ENCODE results near the gene BRD1. TPM values are rescaled to one million over a fixed set of nuclear protein-coding genes. Genes with fewer than 3 reads are reported as not detected.
A peak's percentile ranks its signal among the peaks of the same experiment; 100 is the strongest.

The BRD1 gene
- total and polyA plus RNA-seq, 8 donors = 27.4 to 50.3 (median 37.9) TPM

DNA sequence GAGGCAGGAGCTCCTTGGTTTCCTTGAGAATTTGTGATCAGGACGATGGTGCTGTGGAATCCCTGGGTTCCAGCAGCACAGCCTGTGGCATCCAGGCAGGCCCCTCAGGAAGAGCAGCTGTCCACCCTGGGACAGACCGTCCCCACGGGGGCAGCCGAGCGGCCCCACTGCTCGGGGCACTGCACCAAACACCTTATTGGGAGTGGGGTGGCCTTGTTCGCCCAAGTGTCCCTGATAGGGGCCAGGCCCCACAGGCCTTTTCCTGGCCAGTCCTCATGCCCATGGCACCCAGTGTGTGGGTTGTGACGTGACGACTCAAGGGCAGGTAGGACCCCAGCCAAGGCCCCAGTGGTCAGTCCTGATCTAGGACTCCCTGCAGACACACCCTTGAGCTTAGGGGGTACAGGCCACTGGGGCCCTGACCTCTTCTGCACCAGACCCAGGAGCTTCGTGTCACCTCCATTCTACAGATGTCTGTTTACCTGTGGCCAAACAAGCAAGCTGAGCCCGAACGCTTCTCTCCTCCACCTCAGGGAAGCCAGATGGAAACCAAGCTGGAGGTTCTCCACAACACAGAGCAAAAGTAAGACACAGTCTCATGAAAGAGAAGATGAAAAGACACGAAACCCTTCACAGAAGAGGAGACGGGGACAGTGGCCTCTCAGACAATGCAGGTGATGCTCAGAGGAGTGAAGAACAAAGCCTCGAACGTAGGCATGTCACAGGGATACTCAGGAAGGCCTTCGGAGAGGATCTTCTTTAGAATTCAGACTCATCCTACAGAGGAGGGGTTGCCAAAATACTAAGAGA lies 1.6 kb upstream of the BRD1 start:
- Histone ChIP-seq H3K4me1 (peaks cover 18 to 36% of the 10 kb centered on the region in 2 donors), H3K36me3 (peaks cover 0 to 5% of the 10 kb centered on the region in 2 donors), H3K27ac (no peak overlapping the region), H3K9me3 (no peaks in the 10 kb centered on the region), H3K4me3 (no peak overlapping the region), H3K27me3 (no peaks in the 10 kb centered on the region)
- ATAC-seq = no peak
- intact Hi-C loops (cut with DNase I) = no loop called here
- peak in 1 of 4 donors; percentile 41 for DNase-seq
- TF ChIP-seq, protein P1, sequence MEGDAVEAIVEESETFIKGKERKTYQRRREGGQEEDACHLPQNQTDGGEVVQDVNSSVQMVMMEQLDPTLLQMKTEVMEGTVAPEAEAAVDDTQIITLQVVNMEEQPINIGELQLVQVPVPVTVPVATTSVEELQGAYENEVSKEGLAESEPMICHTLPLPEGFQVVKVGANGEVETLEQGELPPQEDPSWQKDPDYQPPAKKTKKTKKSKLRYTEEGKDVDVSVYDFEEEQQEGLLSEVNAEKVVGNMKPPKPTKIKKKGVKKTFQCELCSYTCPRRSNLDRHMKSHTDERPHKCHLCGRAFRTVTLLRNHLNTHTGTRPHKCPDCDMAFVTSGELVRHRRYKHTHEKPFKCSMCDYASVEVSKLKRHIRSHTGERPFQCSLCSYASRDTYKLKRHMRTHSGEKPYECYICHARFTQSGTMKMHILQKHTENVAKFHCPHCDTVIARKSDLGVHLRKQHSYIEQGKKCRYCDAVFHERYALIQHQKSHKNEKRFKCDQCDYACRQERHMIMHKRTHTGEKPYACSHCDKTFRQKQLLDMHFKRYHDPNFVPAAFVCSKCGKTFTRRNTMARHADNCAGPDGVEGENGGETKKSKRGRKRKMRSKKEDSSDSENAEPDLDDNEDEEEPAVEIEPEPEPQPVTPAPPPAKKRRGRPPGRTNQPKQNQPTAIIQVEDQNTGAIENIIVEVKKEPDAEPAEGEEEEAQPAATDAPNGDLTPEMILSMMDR (IDR thresholded peaks at IDR 0.05) = no peak

DNA sequence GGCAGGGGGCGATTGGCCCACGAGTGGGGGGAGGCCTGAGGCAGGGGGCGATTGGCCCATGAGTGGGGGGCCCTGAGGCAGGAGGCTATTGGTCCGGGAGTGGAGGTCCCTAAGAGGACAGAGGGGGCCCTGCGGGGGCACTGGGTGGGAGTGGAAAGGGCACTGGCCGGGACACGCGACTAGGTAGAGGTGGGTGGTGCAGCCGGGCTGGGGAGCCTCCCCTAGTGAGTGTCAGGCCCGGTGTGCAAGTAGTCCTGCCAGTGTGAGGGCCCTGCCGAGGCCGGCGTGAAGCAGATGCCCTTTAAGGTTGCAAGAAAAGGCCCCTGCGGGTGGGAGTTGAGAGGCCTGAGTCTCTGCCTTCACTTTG lies 909 bp upstream of the BRD1 start:
- no peaks in the 10 kb centered on the region for H3K9me3 ChIP-seq
- TF ChIP-seq, protein P1 (IDR thresholded peaks at IDR 0.05) = no peak
- ATAC-seq (no peak), DNase-seq (peak in 1 of 4 donors; percentile 76)
- H3K4me3 ChIP-seq = no peak overlapping the region
- H3K27me3 ChIP-seq = no peaks in the 10 kb centered on the region
- peaks cover 18 to 30% of the 10 kb centered on the region in 2 donors for H3K4me1 ChIP-seq
- H3K36me3 ChIP-seq = peaks cover 0 to 11% of the 10 kb centered on the region in 2 donors
- intact Hi-C loops (cut with DNase I) = no loop called here
- H3K27ac ChIP-seq = no peak overlapping the region

DNA sequence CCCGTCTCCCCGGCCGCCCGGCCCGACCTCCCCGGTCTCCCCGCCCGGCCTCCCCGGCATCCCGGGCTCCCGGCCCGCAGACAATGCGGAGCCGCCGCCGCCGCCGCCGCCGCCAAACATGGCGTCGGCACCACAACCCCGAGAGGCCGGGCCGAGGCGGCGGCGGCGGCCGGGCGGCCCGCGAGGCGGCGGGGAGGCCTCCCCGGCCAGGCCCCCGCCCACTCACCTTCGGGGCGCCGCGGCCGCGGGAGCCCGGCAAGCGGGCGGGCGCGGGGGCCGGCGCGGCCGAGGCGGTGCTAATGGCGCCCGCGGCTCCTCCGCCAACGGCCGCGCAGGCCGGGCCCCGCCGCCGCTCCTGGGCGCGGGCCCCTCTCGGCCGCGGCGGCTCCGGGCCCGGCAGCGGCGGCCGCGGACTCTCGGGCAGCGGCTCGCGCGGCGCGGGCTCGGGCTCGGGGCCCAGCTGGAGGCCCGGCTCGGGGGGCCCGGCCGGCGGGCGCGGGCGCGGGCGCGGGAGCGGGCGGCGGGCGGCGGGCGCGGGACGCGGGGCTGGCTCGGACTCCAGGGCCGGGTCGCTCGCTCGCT lies 311 bp downstream of the BRD1 start:
- DNase-seq (no peak), ATAC-seq (peak; percentile 3)
- Histone ChIP-seq H3K9me3 (no peaks in the 10 kb centered on the region), H3K36me3 (peaks cover 0 to 24% of the 10 kb centered on the region in 2 donors), H3K4me3 (peak overlapping the region; percentile 55 to 86), H3K27ac (peak overlapping the region; percentile 74 to 81), H3K4me1 (peaks cover 18 to 33% of the 10 kb centered on the region in 2 donors), H3K27me3 (no peaks in the 10 kb centered on the region)
- intact Hi-C loops (cut with DNase I) = no loop called here
- TF ChIP-seq, protein P1 (IDR thresholded peaks at IDR 0.05) = no peak

DNA sequence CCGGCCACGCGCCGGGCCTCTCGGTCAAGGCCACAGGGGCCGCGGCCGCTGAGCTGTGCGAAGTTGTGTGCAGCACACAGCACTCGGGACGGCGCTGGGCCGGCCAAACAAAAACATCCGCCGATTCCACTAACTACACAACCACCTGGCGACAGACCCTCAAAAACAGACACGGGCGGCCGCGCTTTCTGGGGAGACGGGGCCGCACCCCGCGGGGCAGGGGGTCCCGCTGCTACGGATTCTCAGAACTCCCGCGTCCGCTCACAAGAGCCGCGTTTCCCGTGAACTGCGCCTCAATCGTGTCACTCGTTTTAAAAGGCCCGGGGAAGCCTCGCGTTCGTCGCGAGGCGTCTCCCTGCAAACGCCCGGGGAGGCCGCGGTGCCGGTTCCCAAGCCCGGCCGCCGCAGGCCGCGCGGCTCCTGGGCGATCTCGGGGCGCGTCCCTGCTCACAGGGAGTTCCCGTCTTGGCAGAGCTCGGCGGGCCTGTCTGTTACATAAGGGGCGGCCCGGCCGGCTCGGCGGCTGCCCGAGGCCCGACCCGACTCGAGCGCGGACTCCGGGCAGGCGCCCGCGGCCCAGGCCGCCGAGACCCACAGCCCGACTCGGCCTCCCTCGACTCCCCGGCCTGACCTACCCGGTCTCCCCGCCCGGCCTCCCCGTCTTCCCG lies 936 bp downstream of the BRD1 start:
- peak overlapping the region; percentile 74 to 81 for H3K27ac ChIP-seq
- intact Hi-C loops (cut with DNase I) = no loop called here

More for the DNA sequence above, 936 bp downstream of the BRD1 start:
- TF ChIP-seq, protein P1 (IDR thresholded peaks at IDR 0.05) = no peak
- ATAC-seq (peak; percentile 64), DNase-seq (peak in 3 of 4 donors; percentile 39 to 91 (median 43))
- Histone ChIP-seq H3K4me3 (peak overlapping the region; percentile 55 to 86), H3K4me1 (peaks cover 18 to 36% of the 10 kb centered on the region in 2 donors), H3K27me3 (no peaks in the 10 kb centered on the region), H3K9me3 (no peaks in the 10 kb centered on the region), H3K36me3 (peaks cover 0 to 30% of the 10 kb centered on the region in 2 donors)
